DND-41 (cell line): ENCODE data around the gene MBTPS1.

Experiments
- ATAC-seq: fragments of 200-7000 bp; cut with Tn5 transposase; 3 replicates; pipeline ENCODE4 v1.9.1; 2021; ENCODE audit warnings: low read depth; ENCODE audit not compliant: insufficient read depth
- DNase-seq: peaks from one replicate; pipeline ENCODE4 v3.0.0-alpha.2; 2020
- H2AFZ ChIP-seq: 2 replicates; pipeline ENCODE4 v1.6.0; 2012; ENCODE audit warnings: low read depth, low read length
- H3K27ac ChIP-seq: 2 replicates; pipeline ENCODE4 v1.5.1; 2012; ENCODE audit warnings: low read length, inconsistent platforms
- H3K27me3 ChIP-seq: fragments of 200-600 bp; sonication (generic); 2 replicates; pipeline ENCODE4 v1.6.0; 2012; ENCODE audit warnings: low read length, mild to moderate bottlenecking, inconsistent platforms; ENCODE audit not compliant: insufficient read depth, poor library complexity
- H3K36me3 ChIP-seq: 2 replicates; pipeline ENCODE4 v1.5.1; 2012; ENCODE audit warnings: low read length, inconsistent platforms; ENCODE audit not compliant: insufficient read depth
- H3K4me1 ChIP-seq: 2 replicates; pipeline ENCODE4 v1.5.1; 2012; ENCODE audit warnings: mild to moderate bottlenecking, low read length; ENCODE audit not compliant: insufficient read depth
- H3K4me2 ChIP-seq: 2 replicates; pipeline ENCODE4 v1.6.0; 2012; ENCODE audit warnings: mild to moderate bottlenecking, moderate library complexity, low read length, inconsistent platforms; ENCODE audit not compliant: insufficient read depth
- H3K4me3 ChIP-seq, 2 experiments: fragments of 200-600 bp in 1 of 2; shearing (Covaris generic) in 1 of 2; 2 replicates each; pipeline ENCODE4 v1.5.1; 2012 to 2016; ENCODE audit warnings: inconsistent platforms in 2 of 2, low read length in 2 of 2, mild to moderate bottlenecking in 2 of 2, low read depth in 1 of 2, moderate library complexity in 1 of 2
- H3K79me2 ChIP-seq: 2 replicates; pipeline ENCODE4 v1.6.0; 2012; ENCODE audit warnings: low read length, inconsistent platforms; ENCODE audit not compliant: insufficient read depth
- H3K9ac ChIP-seq: 2 replicates; pipeline ENCODE4 v1.6.0; 2012; ENCODE audit warnings: low read depth, mild to moderate bottlenecking, inconsistent platforms, low read length, moderate library complexity
- H3K9me3 ChIP-seq: 2 replicates; pipeline ENCODE4 v1.5.1; 2012; ENCODE audit warnings: low read length, moderate library complexity, mild to moderate bottlenecking, inconsistent platforms; ENCODE audit not compliant: insufficient read depth, severe bottlenecking
- H4K20me1 ChIP-seq: 2 replicates; pipeline ENCODE4 v1.6.0; 2012; ENCODE audit warnings: low read length; ENCODE audit not compliant: insufficient read depth
- EZH2 ChIP-seq: IDR thresholded peaks from 3 replicates; pipeline ENCODE4 v1.6.1; 2012; ENCODE audit warnings: borderline replicate concordance, low read depth, mild to moderate bottlenecking, moderate library complexity, low read length, inconsistent platforms; ENCODE audit not compliant: severe bottlenecking
- TF ChIP-seq, protein P1 (sequence below): IDR thresholded peaks from 2 replicates; pipeline ENCODE4 v1.5.1; 2012; ENCODE audit warnings: borderline replicate concordance, low read length, moderate library complexity, mild to moderate bottlenecking; ENCODE audit not compliant: poor library complexity, severe bottlenecking; ENCODE audit errors: extremely low read depth

Gene MBTPS1

DNA sequence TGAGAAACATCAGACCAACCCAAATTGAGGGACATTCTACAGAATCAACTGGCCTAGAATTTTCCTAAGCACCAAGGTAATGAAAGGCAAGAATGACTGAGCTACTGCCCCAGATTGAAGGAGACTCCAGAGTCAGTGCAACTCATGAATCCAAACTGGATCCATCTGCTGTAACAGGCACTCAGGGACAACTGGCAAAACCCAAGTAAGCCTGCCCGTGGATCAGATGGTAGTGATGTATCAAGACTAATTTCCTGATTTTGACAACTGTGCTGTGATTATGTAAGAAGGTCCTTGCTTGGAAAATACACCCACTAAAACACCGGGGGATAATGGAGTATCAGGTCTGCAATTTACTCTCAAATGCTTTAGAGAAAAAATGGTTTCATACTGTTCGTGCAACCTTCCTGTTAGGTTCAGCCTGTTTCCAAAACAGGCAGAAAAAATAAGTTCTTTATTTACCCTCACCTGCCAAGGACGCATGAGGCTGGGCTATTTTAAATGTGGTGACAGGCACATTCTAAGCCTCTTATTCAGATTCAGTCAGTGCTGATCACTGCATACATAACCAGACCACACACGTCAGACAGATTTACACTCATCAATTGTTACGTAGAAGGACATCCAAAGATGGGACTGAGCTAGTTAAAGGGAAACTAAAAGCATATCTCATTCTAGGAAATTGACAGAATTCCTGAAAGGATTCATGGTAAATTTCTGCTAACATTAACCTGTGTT lies 7.0 kb downstream of the MBTPS1 start:
- peaks cover 77% of the 10 kb centered on the region for H4K20me1 ChIP-seq
- peaks cover 53% of the 10 kb centered on the region for H3K36me3 ChIP-seq
- H3K4me1 ChIP-seq: peaks cover 27% of the 10 kb centered on the region
- H3K4me2 ChIP-seq: no peak overlapping the region
- peaks cover 100% of the 10 kb centered on the region for H3K79me2 ChIP-seq
- H2AFZ ChIP-seq: no peak overlapping the region
- no peak overlapping the region for H3K4me3 ChIP-seq
- peak overlapping the region; percentile 50; the same call in 1 of the 2 replicates for H3K27ac ChIP-seq
- no peak overlapping the region for H3K9ac ChIP-seq
- no peaks in the 10 kb centered on the region for H3K9me3 ChIP-seq
- TF ChIP-seq, protein P1, sequence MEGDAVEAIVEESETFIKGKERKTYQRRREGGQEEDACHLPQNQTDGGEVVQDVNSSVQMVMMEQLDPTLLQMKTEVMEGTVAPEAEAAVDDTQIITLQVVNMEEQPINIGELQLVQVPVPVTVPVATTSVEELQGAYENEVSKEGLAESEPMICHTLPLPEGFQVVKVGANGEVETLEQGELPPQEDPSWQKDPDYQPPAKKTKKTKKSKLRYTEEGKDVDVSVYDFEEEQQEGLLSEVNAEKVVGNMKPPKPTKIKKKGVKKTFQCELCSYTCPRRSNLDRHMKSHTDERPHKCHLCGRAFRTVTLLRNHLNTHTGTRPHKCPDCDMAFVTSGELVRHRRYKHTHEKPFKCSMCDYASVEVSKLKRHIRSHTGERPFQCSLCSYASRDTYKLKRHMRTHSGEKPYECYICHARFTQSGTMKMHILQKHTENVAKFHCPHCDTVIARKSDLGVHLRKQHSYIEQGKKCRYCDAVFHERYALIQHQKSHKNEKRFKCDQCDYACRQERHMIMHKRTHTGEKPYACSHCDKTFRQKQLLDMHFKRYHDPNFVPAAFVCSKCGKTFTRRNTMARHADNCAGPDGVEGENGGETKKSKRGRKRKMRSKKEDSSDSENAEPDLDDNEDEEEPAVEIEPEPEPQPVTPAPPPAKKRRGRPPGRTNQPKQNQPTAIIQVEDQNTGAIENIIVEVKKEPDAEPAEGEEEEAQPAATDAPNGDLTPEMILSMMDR: no peak
- no peak for TF ChIP-seq EZH2
- ATAC-seq (no peak), DNase-seq (no peak)
- H3K27me3 ChIP-seq: no peaks in the 10 kb centered on the region

GRCh38 chr16:84107921-84108320 lies 8.8 kb downstream of the MBTPS1 start:
- Histone ChIP-seq H3K79me2 (peaks cover 100% of the 10 kb centered on the region), H3K4me2 (no peak overlapping the region), H3K9ac (no peak overlapping the region), H3K4me3 (no peak overlapping the region), H3K27ac (0 out of 2 replicates have a peak overlapping the region, but pooled peaks have one; percentile 8), H4K20me1 (peaks cover 84% of the 10 kb centered on the region), H3K9me3 (no peaks in the 10 kb centered on the region), H2AFZ (no peak overlapping the region), H3K36me3 (peaks cover 56% of the 10 kb centered on the region), H3K27me3 (no peaks in the 10 kb centered on the region), H3K4me1 (peaks cover 28% of the 10 kb centered on the region)
- no peak for DNase-seq
- no peak for TF ChIP-seq EZH2
- TF ChIP-seq, protein P1: no peak
- ATAC-seq: no peak

- DNase-seq: no peak
- peaks cover 100% of the 10 kb centered on the region for H3K79me2 ChIP-seq
- peak overlapping the region; percentile 52; the same call in 1 of the 2 replicates for H3K27ac ChIP-seq
- no peak overlapping the region for H3K9ac ChIP-seq
- peaks cover 68% of the 10 kb centered on the region for H3K36me3 ChIP-seq
- H3K9me3 ChIP-seq: no peaks in the 10 kb centered on the region
- peaks cover 41% of the 10 kb centered on the region for H3K4me1 ChIP-seq
- no peak for TF ChIP-seq EZH2
- TF ChIP-seq, protein P1: no peak
- H3K27me3 ChIP-seq: no peaks in the 10 kb centered on the region
- H3K4me2 ChIP-seq: no peak overlapping the region
- H4K20me1 ChIP-seq: peaks cover 88% of the 10 kb centered on the region
- no peak overlapping the region for H3K4me3 ChIP-seq
- no peak overlapping the region for H2AFZ ChIP-seq
- no peak for ATAC-seq
Observed at GRCh38 chr16:84105948-84106740, 10.6 kb downstream of the MBTPS1 start.
